ENCODE measurements around the gene ANKRD42.

The ANKRD42 gene

DNA sequence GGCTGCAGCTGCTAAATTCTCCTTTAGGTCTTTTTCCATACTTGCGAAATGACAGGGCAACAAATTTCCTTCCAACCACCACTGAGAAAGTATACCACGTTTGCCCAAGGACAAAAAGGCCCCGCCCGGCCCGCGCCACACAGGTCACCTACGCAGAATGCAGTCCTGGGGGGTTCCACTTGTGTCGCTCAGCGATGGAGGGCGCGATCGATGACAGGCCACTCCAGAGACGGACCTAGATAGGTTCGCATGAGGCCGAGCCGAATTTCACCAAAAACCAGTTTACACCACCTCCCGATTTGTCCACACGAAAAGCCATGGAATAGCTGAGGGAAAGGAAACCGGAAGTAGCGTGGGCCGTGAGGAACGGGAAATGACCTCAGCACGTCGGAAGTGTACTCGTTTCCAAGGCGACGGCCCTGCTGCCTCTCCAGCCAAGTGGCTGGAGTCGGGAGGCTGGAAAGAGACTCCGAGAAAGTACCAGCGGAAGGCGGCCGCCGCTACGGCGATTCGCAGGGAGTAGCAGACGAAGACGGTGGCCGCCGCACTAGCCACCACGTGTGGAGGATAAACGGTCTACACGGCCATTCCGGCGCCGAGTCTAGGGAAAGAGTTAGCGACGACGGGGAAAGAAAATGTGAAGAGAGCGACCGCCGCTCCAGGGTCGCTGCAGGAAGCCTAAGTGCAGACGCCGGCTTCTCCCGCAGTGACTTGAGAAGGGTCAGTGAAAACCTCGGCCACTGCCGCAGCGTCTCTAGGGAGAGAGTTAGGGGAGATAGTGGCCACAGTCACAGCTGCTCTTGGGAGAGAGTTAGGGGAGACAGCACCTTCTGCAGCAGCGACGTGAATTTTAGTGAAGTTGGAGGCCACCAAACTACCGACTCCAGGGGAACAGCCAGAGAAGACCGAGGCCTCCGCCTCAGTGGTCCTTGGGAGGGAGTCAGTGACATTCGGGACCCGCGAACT lies at the start of gene ANKRD42:
TSS of gene ANKRD42 (plus strand) at position 398 of the 966 bp plus-strand sequence. CDS start 959 bp downstream, outside the sequence.
- in situ Hi-C loops (cut with HindIII; ENCODE audit: low sequenced_read_pairs) = no loop called here

- in situ Hi-C loops (cut with HindIII; ENCODE audit: low sequenced_read_pairs) = no loop called here
Observed at GRCh38 chr11:83147895-83148294, 45.6 kb upstream of the ANKRD42 start.

DNA sequence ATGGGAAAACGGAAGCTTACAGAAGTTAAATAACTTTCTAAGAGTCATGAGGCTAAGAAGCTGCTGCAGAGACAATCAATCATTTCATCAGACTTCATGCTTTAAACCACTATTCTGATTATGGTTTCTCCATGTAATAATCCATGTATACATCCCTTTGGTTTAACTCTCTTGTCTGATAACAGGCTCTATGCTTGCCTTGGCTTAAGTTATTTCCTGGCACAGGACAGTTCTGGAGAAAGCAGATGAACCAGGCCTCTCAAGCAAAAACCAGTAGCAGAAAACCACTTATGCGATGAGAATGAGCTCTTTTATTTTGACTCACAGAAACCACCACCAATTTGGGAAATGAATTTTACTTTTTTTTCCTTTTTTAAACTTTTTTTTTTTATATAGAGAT lies 43.1 kb upstream of the ANKRD42 start:
- in situ Hi-C loops (cut with HindIII; ENCODE audit: low sequenced_read_pairs) = no loop called here

DNA sequence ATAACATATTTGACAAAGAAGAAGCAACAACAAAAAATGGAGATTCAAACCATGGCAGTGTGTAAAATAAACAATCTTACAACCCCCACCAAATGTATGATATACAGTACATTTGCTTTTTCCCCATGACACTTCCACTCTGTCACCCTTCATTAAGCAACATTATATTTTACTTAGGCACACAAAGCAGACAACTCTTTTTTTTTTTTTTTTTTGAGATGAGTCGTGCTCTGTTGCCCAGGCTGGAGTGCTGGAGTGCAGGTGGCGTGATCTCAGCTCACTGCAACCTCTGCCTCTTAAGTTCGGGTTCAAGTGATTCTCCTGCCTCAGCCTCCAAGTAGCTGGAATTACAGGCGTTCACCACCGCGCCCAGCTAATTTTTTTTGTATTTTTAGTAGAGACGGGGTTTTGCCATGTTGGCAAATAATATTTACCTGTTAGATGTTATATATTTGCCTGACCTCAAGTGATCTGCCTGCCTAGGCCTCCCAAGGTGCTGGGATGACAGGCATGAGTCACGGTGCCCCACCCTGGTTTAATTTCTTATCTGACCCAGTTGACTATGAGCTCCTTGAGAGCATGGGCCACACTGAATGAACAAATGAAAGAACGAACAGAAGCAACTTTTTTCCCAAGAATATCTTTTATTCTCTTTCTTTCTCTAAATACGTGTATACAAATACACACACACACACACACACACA lies 42.1 kb upstream of the ANKRD42 start:
- in situ Hi-C loops (cut with HindIII; ENCODE audit: low sequenced_read_pairs) = no loop called here

- in situ Hi-C loops (cut with HindIII; ENCODE audit: low sequenced_read_pairs) = no loop called here
Observed at GRCh38 chr11:83152264-83152663, 41.2 kb upstream of the ANKRD42 start.

GRCh38 chr11:83153764-83154163 lies 39.7 kb upstream of the ANKRD42 start:
- in situ Hi-C loops (cut with HindIII; ENCODE audit: low sequenced_read_pairs) = no loop called here

GRCh38 chr11:83156144-83156995 lies 37.1 kb upstream of the ANKRD42 start:
- in situ Hi-C loops (cut with HindIII; ENCODE audit: low sequenced_read_pairs) = no loop called here

- in situ Hi-C loops (cut with HindIII; ENCODE audit: low sequenced_read_pairs) = no loop called here
Observed at GRCh38 chr11:83156996-83157593, 36.4 kb upstream of the ANKRD42 start, which contains the start of gene PCF11. Gene PCF11, plus strand, starts transcription at chr11:83157131. Its CDS starts 309 bp downstream, at chr11:83157440.

DNA sequence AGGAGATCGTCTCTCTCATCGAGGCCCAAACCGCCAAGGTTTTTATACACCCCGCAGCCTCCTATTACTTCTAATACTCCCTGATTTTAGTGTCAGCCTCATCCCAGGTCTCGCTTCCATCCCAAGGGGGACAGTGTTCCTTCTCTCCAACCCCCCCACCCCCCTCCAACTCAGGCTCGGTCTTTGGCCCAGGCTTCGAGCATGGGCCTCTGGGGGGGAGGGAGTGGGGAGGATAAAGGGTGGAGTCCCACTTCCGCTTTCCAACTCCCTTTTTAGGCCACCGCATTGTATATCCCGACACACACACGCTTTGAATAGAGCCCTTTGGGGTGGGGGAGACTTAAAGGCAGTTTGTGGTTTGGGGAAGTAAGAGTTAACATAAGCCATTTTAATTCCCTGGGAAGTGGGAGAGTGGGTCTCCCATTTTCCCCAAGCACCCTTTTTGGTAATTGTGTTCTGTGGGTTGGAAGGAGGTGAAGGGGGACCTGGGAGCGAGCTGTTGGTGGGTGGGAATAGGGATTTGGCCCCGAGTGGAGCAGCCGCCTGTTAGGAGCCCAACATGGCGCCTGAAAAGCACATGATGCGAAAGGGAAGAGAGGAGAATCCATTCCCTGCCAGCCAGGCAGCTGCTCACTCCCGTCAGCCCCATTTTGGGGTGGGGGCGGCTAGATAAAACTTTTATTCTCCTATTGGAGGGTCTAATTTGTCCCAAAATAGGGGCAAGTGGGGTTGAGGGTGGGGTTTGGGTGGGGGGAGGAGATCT lies 35.7 kb upstream of the ANKRD42 start:
- in situ Hi-C loops (cut with HindIII; ENCODE audit: low sequenced_read_pairs) = no loop called here

GRCh38 chr11:83158357-83158786 lies 35.1 kb upstream of the ANKRD42 start:
- in situ Hi-C loops (cut with HindIII; ENCODE audit: low sequenced_read_pairs) = no loop called here

- in situ Hi-C loops (cut with HindIII; ENCODE audit: low sequenced_read_pairs) = no loop called here
Observed at GRCh38 chr11:83158965-83159901, 34.3 kb upstream of the ANKRD42 start.

GRCh38 chr11:83159902-83160865 lies 33.3 kb upstream of the ANKRD42 start:
- in situ Hi-C loops (cut with HindIII; ENCODE audit: low sequenced_read_pairs) = no loop called here

DNA sequence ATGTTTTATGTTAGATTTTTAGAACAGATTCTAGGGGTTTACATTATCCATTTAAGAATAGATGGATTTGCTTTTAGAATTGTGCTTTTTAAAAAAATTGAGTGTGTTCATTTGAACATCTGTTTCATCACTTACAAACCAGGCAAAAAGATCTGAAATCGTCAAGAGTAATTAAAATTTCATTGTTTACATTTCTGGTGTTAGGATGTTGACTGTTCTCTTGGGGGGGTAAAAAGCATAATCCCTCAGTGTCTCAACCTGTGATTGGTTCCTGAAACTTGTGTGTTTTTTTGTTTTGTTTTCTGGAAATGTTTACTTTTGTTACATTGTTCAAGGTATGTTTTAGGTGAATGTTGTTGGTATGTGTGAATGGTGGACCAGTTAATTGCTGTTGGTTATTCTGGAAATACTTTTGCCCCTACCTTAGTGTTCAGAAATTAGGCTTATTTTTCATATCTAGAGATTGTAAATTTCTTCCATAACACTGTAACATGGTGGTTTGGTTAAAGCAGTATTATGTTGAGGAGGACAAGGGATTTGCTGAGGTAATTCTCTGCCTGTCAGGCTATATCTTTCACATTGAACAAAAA lies 31.8 kb upstream of the ANKRD42 start:
- in situ Hi-C loops (cut with HindIII; ENCODE audit: low sequenced_read_pairs) = no loop called here

- in situ Hi-C loops (cut with HindIII; ENCODE audit: low sequenced_read_pairs) = no loop called here
Observed at GRCh38 chr11:83162377-83162776, 31.1 kb upstream of the ANKRD42 start.

GRCh38 chr11:83166193-83166866 lies 27.2 kb upstream of the ANKRD42 start:
- in situ Hi-C loops (cut with HindIII; ENCODE audit: low sequenced_read_pairs) = no loop called here

GRCh38 chr11:83168756-83169155 lies 24.8 kb upstream of the ANKRD42 start:
- in situ Hi-C loops (cut with HindIII; ENCODE audit: low sequenced_read_pairs) = no loop called here

- in situ Hi-C loops (cut with HindIII; ENCODE audit: low sequenced_read_pairs) = no loop called here
Observed at GRCh38 chr11:83170865-83171264, 22.6 kb upstream of the ANKRD42 start.

Measured in DLD1 (cell line).